ENCODE results near the gene PLEKHO2.

PLEKHO2 gene

DNA sequence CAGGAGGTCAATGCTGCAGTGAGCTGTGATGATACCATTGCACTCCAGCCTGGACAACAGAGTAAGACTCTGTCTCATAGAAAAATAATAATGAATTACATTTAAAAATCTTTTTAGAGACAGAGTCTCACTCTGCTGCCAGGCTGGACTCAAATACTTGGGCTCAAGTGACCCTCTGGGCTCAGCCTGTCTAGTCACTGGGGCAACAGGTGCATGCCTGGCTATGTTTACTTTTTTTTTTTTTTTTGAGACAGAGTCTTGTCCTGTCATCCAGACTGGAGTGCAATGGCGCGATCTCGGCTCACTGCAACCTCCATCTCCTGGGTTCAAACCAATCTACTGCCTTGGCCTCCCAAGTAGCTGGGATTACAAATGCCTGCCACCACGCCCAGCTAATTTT lies 8.0 kb upstream of the PLEKHO2 start:
- Histone ChIP-seq H3K4me3 (ENCODE audit: low read length) (no peak overlapping the region), H3K9me3 (ENCODE audit: insufficient read depth, low read depth, low read length) (no peaks in the 10 kb centered on the region), H3K9ac (ENCODE audit: low read depth, low read length) (no peak overlapping the region), H3K4me1 (ENCODE audit: insufficient read depth, low read length) (peaks cover 5% of the 10 kb centered on the region), H3K27ac (ENCODE audit: low read depth, low read length) (no peak overlapping the region), H3K36me3 (ENCODE audit: insufficient read depth, low read length) (no peaks in the 10 kb centered on the region; the same call in 1 of the 2 replicates), H3K27me3 (ENCODE audit: insufficient read depth, low read length) (no peaks in the 10 kb centered on the region)
- 97% methylated on average over 4 of the region's 4 CpGs for WGBS

DNA sequence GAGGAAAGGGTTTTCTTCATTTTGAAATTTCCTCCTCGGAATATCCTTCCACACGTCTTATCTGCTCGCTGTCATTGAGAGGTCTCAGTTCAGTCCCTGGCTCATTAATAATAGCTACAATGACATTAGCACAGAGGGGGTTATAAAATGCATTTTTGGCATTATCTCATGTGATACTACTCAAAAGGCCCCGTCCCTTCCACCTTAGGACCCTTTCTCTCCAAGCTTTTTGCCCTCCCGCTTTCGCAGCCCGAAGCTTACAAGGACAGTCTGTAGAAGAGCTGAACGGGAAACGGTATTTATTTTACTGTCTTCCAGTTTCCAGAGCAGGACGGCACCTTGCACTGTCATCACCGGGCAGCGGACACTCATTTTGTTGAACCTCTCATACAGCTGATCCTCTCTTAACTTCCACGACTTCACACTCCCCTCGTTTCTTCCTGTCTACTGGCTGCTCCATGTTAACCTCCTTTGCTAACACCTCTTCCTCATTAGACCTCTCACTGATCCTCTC lies 5.6 kb upstream of the PLEKHO2 start:
- no peaks in the 10 kb centered on the region for H3K27me3 ChIP-seq (ENCODE audit: insufficient read depth, low read length)
- H3K9me3 ChIP-seq (ENCODE audit: insufficient read depth, low read depth, low read length), result no peaks in the 10 kb centered on the region
- H3K27ac ChIP-seq (ENCODE audit: low read depth, low read length), result no peak overlapping the region
- H3K4me1 ChIP-seq (ENCODE audit: insufficient read depth, low read length), result peaks cover 11% of the 10 kb centered on the region
- no peaks in the 10 kb centered on the region for H3K36me3 ChIP-seq (ENCODE audit: insufficient read depth, low read length)
- WGBS, result 77% methylated on average over 14 of the region's 14 CpGs
- no peak overlapping the region for H3K4me3 ChIP-seq (ENCODE audit: low read length)
- H3K9ac ChIP-seq (ENCODE audit: low read depth, low read length), result no peak overlapping the region

DNA sequence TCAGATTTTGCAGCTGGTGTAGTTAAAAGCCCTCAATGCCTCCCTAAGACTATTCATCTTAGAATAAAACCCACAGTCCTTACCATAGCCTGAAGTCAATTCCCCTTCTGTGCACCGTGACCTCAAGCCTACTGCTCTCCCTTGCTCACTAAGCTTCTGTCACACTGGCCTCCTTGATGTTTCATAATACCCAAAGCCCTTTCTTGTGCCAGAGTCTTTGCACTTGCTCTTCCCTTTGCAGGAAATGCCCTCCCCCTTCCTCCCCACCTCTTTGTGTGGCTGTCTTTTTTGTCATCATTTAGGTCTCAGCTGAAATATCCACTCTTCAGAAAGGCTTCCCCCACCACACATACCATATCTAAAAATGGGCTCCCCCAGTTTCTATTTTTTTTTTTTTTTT lies 4.2 kb upstream of the PLEKHO2 start:
- Histone ChIP-seq H3K4me1 (ENCODE audit: insufficient read depth, low read length) (peaks cover 11% of the 10 kb centered on the region), H3K36me3 (ENCODE audit: insufficient read depth, low read length) (no peaks in the 10 kb centered on the region), H3K9me3 (ENCODE audit: insufficient read depth, low read depth, low read length) (no peaks in the 10 kb centered on the region), H3K27ac (ENCODE audit: low read depth, low read length) (no peak overlapping the region), H3K27me3 (ENCODE audit: insufficient read depth, low read length) (no peaks in the 10 kb centered on the region), H3K9ac (ENCODE audit: low read depth, low read length) (no peak overlapping the region), H3K4me3 (ENCODE audit: low read length) (no peak overlapping the region)
- 100% methylated on average over 1 of the region's 1 CpG for WGBS

DNA sequence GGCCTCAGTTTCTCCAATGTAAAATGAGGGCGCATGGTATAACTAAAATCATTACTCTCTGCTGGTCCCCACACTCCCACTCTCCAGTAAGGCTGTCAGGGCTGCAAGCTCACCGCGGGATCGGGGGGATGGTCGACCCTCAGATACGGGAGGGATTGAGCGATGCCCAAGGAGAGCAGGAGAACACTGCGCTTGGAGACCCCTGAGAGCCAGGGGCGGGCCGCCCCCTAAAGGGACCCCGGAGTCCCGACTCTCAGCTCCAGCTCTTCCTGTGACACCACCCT lies 713 bp upstream of the PLEKHO2 start:
- no peaks in the 10 kb centered on the region for H3K36me3 ChIP-seq (ENCODE audit: insufficient read depth, low read length)
- H3K9me3 ChIP-seq (ENCODE audit: insufficient read depth, low read depth, low read length), result no peaks in the 10 kb centered on the region
- peak overlapping the region; percentile 71 for H3K9ac ChIP-seq (ENCODE audit: low read depth, low read length)
- whole genome bisulfite sequencing, result 2% methylated on average over 12 of the region's 12 CpGs
- H3K27me3 ChIP-seq (ENCODE audit: insufficient read depth, low read length), result no peaks in the 10 kb centered on the region
- peaks cover 25% of the 10 kb centered on the region for H3K4me1 ChIP-seq (ENCODE audit: insufficient read depth, low read length)
- H3K27ac ChIP-seq (ENCODE audit: low read depth, low read length), result peak overlapping the region; percentile 92; the same call in 1 of the 2 replicates
- H3K4me3 ChIP-seq (ENCODE audit: low read length), result peak overlapping the region; percentile 68

DNA sequence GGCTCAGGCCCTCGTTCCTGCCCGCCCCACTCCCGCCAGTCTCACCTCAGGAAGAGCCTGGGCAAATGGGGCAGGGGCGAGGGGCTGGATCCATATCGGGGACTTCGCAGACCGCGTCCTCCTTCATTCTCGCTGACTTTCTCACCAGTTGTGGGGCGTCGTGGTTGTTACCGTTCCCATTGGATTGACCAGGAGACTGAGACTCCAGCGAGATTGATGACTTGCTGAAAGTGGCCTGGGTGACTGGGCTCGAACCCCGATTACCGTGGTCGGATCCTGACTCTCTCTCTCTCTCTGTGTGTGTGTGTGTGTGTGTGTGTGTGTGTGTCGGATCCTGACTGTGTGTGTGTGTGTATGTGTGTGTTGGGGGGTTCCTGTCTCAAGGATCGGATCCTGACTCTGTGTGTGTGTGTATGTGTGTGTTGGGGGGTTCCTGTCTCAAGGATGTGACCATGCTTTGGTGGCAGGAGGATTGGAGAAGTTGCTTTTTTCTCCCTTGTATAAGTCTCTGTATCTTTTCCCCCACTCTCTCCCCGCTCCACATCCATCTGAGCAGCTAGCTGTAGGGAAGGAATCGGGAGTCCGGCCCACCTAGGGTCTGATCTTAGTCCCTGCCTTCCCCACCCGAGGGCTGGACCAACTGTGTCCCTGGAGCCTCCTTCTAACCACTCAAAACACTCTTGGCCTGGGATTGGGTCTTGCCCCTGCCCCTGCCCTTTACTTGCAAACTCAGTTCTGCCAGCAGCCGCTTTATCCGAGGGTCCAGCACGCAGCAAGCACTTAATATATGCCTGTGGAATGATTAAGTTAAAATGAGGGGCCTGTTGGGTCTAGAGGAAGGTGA lies 603 bp downstream of the PLEKHO2 start:
- H3K27me3 ChIP-seq (ENCODE audit: insufficient read depth, low read length), result no peaks in the 10 kb centered on the region
- peak overlapping the region; percentile 72 for H3K9ac ChIP-seq (ENCODE audit: low read depth, low read length)
- peak overlapping the region; percentile 60 for H3K27ac ChIP-seq (ENCODE audit: low read depth, low read length)
- H3K4me1 ChIP-seq (ENCODE audit: insufficient read depth, low read length), result peaks cover 21% of the 10 kb centered on the region; the same call in 1 of the 2 replicates
- peak overlapping the region; percentile 75 for H3K4me3 ChIP-seq (ENCODE audit: low read length)
- WGBS, result 7% methylated on average over 26 of the region's 26 CpGs
- H3K9me3 ChIP-seq (ENCODE audit: insufficient read depth, low read depth, low read length), result no peaks in the 10 kb centered on the region
- peaks cover 6% of the 10 kb centered on the region; the same call in 1 of the 2 replicates for H3K36me3 ChIP-seq (ENCODE audit: insufficient read depth, low read length)

DNA sequence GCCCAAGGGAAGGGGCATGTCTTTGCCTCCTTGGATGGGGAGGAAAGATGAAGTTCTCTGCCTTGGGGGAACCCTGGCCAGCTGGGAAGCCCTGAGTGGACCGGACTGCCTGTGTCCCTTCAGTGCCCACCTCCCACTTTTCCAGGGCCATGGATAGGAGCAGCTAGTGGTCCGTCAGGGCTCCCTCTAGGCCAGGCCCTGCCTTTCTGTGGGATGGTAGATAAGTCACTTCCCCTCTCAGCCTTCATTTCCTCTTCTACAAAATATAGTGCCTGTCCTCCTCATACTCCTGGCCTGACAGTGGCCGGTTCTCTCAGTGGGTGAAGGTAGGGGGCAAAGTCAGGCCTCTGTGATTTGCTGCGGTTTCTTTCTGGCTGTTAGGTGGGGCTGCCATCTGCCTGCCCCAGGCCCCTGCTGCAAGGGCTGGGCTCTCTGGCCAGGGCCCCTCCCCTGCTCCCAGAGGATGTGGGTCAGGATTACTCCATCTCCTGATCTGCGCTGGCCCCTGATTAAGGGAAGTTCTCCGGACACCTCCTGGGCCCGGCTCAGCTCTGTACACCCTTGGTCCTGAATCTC lies 1.4 kb downstream of the PLEKHO2 start:
- H3K27me3 ChIP-seq (ENCODE audit: insufficient read depth, low read length), result no peaks in the 10 kb centered on the region
- no peak overlapping the region for H3K27ac ChIP-seq (ENCODE audit: low read depth, low read length)
- H3K4me3 ChIP-seq (ENCODE audit: low read length), result peak overlapping the region; percentile 75
- H3K9me3 ChIP-seq (ENCODE audit: insufficient read depth, low read depth, low read length), result no peaks in the 10 kb centered on the region
- H3K9ac ChIP-seq (ENCODE audit: low read depth, low read length), result peak overlapping the region; percentile 72; the same call in 1 of the 2 replicates
- WGBS, result 58% methylated on average over 6 of the region's 7 CpGs
- peaks cover 12% of the 10 kb centered on the region; the same call in 1 of the 2 replicates for H3K36me3 ChIP-seq (ENCODE audit: insufficient read depth, low read length)
- H3K4me1 ChIP-seq (ENCODE audit: insufficient read depth, low read length), result peaks cover 21% of the 10 kb centered on the region; the same call in 1 of the 2 replicates

DNA sequence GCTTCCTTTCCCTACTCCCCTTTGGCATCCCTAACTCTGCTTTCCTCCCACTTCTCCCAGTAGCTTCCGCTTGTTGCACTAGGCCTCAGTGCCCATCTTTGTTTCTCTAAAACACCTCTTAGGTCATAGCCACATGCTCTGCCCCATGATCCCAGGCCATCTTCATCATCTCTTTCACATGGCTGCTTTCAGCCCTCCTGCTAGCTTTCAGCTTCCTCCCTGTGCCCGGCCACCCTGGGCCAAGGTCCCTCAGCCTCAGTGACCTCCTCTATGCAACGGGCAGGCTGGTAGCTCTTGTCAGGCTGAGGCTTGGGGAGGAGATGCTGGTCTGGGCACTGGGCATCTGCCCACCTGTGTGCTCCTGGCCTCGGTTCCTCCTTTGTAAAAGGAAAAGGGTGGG lies 2.3 kb downstream of the PLEKHO2 start:
- Histone ChIP-seq H3K36me3 (ENCODE audit: insufficient read depth, low read length) (peaks cover 20% of the 10 kb centered on the region), H3K27me3 (ENCODE audit: insufficient read depth, low read length) (no peaks in the 10 kb centered on the region), H3K9me3 (ENCODE audit: insufficient read depth, low read depth, low read length) (no peaks in the 10 kb centered on the region), H3K9ac (ENCODE audit: low read depth, low read length) (no peak overlapping the region), H3K4me3 (ENCODE audit: low read length) (no peak overlapping the region), H3K4me1 (ENCODE audit: insufficient read depth, low read length) (peaks cover 21% of the 10 kb centered on the region; the same call in 1 of the 2 replicates), H3K27ac (ENCODE audit: low read depth, low read length) (no peak overlapping the region)
- WGBS, result 93% methylated on average over 4 of the region's 4 CpGs

DNA sequence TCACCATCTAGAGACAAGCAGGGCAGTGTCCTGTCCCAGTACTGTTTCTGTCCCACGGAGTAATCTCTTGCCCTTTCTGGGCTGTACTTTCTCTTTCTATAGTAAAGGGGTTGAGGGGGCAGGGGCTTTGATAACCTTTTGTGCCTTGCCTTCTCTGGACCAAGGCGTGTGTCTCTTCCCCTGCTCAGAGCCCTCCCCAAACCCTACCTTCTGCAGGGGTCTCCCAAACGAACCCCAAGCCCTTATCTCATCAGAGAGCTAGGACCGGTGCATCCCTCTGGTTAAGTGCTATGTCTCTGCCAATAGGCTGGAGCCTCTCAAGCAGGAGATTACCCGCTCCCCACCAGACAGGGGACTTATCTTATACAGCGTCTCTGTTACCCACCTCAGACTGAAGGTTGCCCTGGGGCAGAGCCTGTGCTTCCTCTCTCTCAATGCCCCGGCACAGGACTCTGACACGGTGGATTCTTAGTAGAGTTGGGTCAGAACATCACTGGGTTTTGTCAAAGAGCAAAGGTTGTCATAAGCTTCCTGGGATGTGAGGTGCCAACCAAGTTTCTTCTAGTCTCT lies 2.9 kb downstream of the PLEKHO2 start:
- no peak overlapping the region for H3K27ac ChIP-seq (ENCODE audit: low read depth, low read length)
- WGBS, result 78% methylated on average over 7 of the region's 8 CpGs
- no peaks in the 10 kb centered on the region for H3K27me3 ChIP-seq (ENCODE audit: insufficient read depth, low read length)
- no peak overlapping the region for H3K9ac ChIP-seq (ENCODE audit: low read depth, low read length)
- H3K36me3 ChIP-seq (ENCODE audit: insufficient read depth, low read length), result peaks cover 22% of the 10 kb centered on the region
- H3K4me1 ChIP-seq (ENCODE audit: insufficient read depth, low read length), result peaks cover 21% of the 10 kb centered on the region; the same call in 1 of the 2 replicates
- H3K4me3 ChIP-seq (ENCODE audit: low read length), result no peak overlapping the region
- H3K9me3 ChIP-seq (ENCODE audit: insufficient read depth, low read depth, low read length), result no peaks in the 10 kb centered on the region

DNA sequence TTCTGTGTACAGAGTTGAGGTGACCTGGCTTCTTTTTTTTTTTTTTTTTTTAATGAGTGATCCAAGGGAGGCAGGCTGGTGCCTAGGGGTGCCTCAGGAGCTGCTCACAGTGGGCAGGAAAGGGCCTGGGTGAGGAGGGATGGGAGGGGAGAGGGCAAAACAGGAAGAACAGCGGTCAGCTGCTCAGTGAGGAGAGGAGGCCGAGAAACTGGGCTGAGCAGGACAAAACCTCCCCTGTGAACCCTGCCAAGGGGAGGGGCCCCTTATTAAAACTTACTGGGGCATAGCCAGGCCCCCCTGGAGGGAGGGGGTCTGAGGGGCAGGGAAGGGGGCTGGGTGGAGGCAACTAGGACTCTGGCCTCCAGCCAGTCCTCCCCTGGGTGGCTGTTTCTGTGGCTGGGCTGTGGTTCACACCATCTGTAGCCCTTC lies 3.5 kb downstream of the PLEKHO2 start:
- Histone ChIP-seq H3K4me3 (ENCODE audit: low read length) (no peak overlapping the region), H3K9ac (ENCODE audit: low read depth, low read length) (no peak overlapping the region), H3K36me3 (ENCODE audit: insufficient read depth, low read length) (peaks cover 28% of the 10 kb centered on the region), H3K27me3 (ENCODE audit: insufficient read depth, low read length) (no peaks in the 10 kb centered on the region), H3K4me1 (ENCODE audit: insufficient read depth, low read length) (peaks cover 21% of the 10 kb centered on the region; the same call in 1 of the 2 replicates), H3K27ac (ENCODE audit: low read depth, low read length) (no peak overlapping the region), H3K9me3 (ENCODE audit: insufficient read depth, low read depth, low read length) (no peaks in the 10 kb centered on the region)
- 72% methylated on average over 2 of the region's 2 CpGs for WGBS

DNA sequence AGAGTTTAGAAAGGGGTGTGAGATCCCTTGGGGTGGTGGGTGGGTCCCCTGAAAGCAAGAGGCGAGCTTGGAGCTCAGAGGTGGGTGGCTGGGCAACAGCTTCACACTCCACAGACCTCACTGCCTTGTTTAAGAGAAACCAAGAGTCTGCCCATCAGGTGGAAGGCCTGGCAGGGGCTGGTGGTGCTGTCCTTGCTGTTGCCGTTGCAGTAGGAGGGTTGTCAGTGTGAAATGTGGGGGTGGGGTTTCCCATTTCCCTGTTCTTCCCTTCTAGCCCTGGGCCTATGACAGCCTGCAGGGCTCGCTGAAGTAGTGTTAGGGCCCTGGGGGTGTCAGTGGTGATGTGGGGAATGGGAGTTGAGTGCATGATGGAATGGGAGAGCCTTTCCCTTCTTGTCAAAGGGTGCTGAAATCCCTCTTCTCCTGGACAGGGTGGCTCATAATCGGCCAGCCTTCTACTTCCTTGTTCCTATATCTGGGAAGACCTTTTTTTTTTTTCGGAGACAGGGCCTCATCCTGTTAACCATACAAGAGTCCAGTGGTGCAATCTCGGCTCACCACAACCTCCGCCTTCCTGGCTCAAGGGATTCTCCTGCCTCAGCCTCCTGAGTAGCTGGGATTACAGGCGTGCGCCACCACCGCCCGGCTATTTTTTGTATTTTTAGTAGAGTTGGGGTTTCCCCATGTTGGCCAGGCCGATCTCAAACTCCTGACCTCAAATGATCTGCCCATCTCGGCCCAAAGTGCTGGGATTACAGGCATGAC lies 4.3 kb downstream of the PLEKHO2 start:
- no peak overlapping the region for H3K9ac ChIP-seq (ENCODE audit: low read depth, low read length)
- no peaks in the 10 kb centered on the region for H3K9me3 ChIP-seq (ENCODE audit: insufficient read depth, low read depth, low read length)
- peaks cover 33% of the 10 kb centered on the region for H3K36me3 ChIP-seq (ENCODE audit: insufficient read depth, low read length)
- H3K4me1 ChIP-seq (ENCODE audit: insufficient read depth, low read length), result peaks cover 22% of the 10 kb centered on the region
- no peak overlapping the region for H3K27ac ChIP-seq (ENCODE audit: low read depth, low read length)
- H3K27me3 ChIP-seq (ENCODE audit: insufficient read depth, low read length), result no peaks in the 10 kb centered on the region
- no peak overlapping the region for H3K4me3 ChIP-seq (ENCODE audit: low read length)
- WGBS, result 87% methylated on average over 13 of the region's 13 CpGs

All from HUES64 (cell line).